ENCODE results near the gene MORN2.

DNA sequence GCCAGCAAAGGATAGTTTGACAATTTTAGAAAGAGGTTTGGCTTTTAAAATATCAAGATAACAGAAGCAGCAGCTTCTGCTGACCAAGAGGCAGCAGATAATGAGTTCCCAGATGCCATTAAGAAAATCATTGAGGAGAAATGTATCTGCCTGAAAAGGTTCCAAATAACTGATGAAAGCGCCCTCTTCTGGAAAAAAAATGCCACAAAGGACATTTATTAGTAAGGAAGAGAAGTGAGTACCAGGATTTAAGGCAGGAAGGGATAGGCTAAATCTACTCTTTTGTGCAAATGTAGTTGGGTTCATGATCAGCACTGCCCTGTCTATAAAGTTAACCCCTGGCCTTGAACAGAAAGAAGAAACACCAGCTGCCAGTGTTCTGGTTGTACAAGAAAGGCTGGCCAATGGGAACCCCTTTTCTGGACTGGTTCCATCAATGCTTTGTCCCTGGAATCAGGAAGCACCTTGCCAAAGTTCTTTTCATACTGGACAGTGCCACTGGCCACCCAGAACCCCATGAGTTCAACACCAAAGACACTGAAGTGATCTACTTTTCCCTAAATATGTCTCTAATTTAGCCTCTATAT, 40.7 kb upstream of the MORN2 start:
- TF ChIP-seq CTCF (IDR thresholded peaks at IDR 0.05) (peak in 3 of 5 experiments; percentile 32 to 42 (median 33)), POLR2A (IDR thresholded peaks at IDR 0.05) (no peak), EP300 (IDR thresholded peaks at IDR 0.05; ENCODE audit: low read depth) (no peak), POLR2AphosphoS5 (IDR thresholded peaks at IDR 0.05) (no peak)

Measured in transverse colon (tissue), 4 donors.